Heart left ventricle (tissue), 13 donors: Measurements from ENCODE around the gene PAF1.

Source experiments
- POLR2A ChIP-seq, 2 donors: fragments of 450-650 bp; IDR thresholded peaks; one replicate each; pipeline ENCODE4 v1.6.1; 2017; ENCODE audit warnings: antibody characterized with exemption in 2 of 2, mild to moderate bottlenecking in 2 of 2, moderate library complexity in 2 of 2
- TF ChIP-seq, protein P1 (sequence below), 12 donors: fragments of 200-600 bp; sonication (generic) in 4 of 12; IDR thresholded peaks; one replicate each; pipeline versions ENCODE4 v1.5.0 to v1.8.0; 2018 to 2022; ENCODE audit warnings: antibody characterized with exemption in 12 of 12, mild to moderate bottlenecking in 5 of 12
- donor health status: ischemic (EF 13 %, LVEDD 7.1; RV severe dilation, severe dysfunction).
- donor health status: DM: no; HTN: yes; CAD: no.
- donor health status: DM: no; HTN: no; CAD: no.
- donor health status: ischemic (EF 25% LVEDD 6.9; RV normal size, moderate dysfunction).
- donor health status: ischemic (EF 25% LVEDD 5.7; RV mildly dilated, moderate dysfunction).
- donor health status: ischemic (EF 35%, LVEDD 5.7; RV mildly dilated, moderate dysfunction).
- donor health status: nonischemic (EF 11% LVEDD 7.7; RV severe dilation, severe dysfunction).
- donor health status: DM: yes; HTN: yes; CAD: no.
- donor health status: PGD.
- donor health status: ischemic (EF 29% LVEDD 5.4; RV normal size, mild dysfunction).
- donor health status: nonischemic (EF 23%, LVEDD 6.1; RV moderate dilation, normal function).

DNA sequence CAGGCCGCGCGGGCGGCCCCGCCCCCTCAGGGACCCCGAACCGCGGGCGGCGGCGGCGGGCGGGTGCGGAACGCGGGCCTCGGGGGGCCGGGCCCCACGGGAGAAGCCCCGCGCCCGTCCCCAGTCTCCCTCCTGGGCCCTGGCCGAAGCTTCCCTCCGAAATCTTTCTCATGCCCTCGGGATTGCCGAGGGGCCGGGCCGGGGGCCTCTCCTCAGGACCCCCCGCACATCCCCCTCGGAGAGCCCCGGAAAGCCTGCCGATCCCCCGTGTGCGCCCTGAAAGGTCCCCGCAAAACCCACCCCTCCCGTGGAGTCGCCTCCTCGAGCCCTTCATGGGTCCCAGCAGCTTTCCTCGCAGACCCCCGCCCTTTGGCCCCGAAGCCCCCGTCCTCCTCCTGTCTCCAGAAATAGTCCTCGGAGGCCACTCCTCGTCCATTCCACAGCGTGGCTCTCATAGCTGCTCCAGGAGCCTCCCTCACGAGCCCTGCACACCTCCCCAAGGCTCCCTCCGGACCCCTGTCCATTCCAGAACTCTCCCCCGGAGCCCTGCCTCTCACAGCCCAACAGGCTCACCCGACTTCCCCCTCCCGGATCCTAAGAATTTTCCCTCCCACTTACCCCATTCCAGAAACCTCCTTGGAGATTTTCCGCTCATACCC is 48.1 kb downstream of the PAF1 start:
- TF ChIP-seq, protein P1, sequence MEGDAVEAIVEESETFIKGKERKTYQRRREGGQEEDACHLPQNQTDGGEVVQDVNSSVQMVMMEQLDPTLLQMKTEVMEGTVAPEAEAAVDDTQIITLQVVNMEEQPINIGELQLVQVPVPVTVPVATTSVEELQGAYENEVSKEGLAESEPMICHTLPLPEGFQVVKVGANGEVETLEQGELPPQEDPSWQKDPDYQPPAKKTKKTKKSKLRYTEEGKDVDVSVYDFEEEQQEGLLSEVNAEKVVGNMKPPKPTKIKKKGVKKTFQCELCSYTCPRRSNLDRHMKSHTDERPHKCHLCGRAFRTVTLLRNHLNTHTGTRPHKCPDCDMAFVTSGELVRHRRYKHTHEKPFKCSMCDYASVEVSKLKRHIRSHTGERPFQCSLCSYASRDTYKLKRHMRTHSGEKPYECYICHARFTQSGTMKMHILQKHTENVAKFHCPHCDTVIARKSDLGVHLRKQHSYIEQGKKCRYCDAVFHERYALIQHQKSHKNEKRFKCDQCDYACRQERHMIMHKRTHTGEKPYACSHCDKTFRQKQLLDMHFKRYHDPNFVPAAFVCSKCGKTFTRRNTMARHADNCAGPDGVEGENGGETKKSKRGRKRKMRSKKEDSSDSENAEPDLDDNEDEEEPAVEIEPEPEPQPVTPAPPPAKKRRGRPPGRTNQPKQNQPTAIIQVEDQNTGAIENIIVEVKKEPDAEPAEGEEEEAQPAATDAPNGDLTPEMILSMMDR (IDR thresholded peaks at IDR 0.05), result no peak
- no peak for TF ChIP-seq POLR2A (IDR thresholded peaks at IDR 0.05)
